B cell (primary cell): ENCODE results near the gene PKDREJ. TPM values are rescaled to one million over a fixed set of nuclear protein-coding genes. Genes with fewer than 3 reads are reported as not detected.

Experiments used
- ATAC-seq: fragments of 200-7000 bp; cut with Tn5 transposase; one replicate; pipeline ENCODE4 v1.10.0; 2021; ENCODE audit warnings: low read depth, mild to moderate bottlenecking, moderate number of reproducible peaks, moderate library complexity
- CTCF ChIA-PET: fragments of 350-600 bp; sonication (Branson Sonifier 250); formaldehyde crosslinking; loops from one replicate; lab custom pipeline; 2021; ENCODE audit warnings: antibody characterized with exemption, inconsistent platforms; lab: Charles Lee
- POLR2A ChIA-PET: fragments of 350-600 bp; sonication (Branson Sonifier 250); formaldehyde crosslinking; loops from one replicate; lab custom pipeline; 2021; ENCODE audit warnings: antibody characterized with exemption; lab: Charles Lee
- DNase-seq: peaks from one replicate; pipeline ENCODE4 v3.0.0; 2013
- H2AFZ ChIP-seq: 2 replicates; pipeline ENCODE4 v1.6.1; 2012; ENCODE audit warnings: mild to moderate bottlenecking, low read depth, low read length; ENCODE audit not compliant: insufficient read depth, poor library complexity, severe bottlenecking
- H3K27ac ChIP-seq, 2 donors: 1 replicate in 1 of 2; 2 replicates in 1 of 2; pipeline ENCODE4 v1.5.1; 2012 to 2013; ENCODE audit warnings: low read length in 2 of 2, mild to moderate bottlenecking in 2 of 2, moderate library complexity in 1 of 2
- H3K27me3 ChIP-seq, 4 experiments: fragments of 200-600 bp in 1 of 4; sonication (generic) in 1 of 4; replicated peaks in 1 of 4; 1 replicate in 2 of 4; 2 replicates in 2 of 4; pipeline versions ENCODE4 v1.6.1 to v1.7.0; 2013 to 2016; ENCODE audit warnings: low read length in 3 of 4, mild to moderate bottlenecking in 2 of 4, mixed read lengths in 1 of 4, moderate library complexity in 1 of 4; ENCODE audit not compliant: insufficient read depth in 4 of 4, control insufficient read depth in 3 of 4; ENCODE audit errors: control extremely low read depth in 1 of 4
- H3K36me3 ChIP-seq, 2 experiments: replicated peaks in 1 of 2; 1 replicate in 1 of 2; 2 replicates in 1 of 2; pipeline versions ENCODE4 v1.6.1 to v1.7.1; 2013; ENCODE audit warnings: low read length in 1 of 2; ENCODE audit not compliant: insufficient read depth in 2 of 2, control insufficient read depth in 1 of 2; ENCODE audit errors: control extremely low read depth in 1 of 2, extremely low read depth in 1 of 2
- H3K4me1 ChIP-seq, 2 donors: fragments of 200-600 bp in 1 of 2; sonication (generic) in 1 of 2; 1 replicate in 1 of 2; 2 replicates in 1 of 2; pipeline versions ENCODE4 v1.5.1 to v1.6.1; 2013 to 2017; ENCODE audit warnings: low read length in 2 of 2; ENCODE audit not compliant: control insufficient read depth in 2 of 2, insufficient read depth in 2 of 2
- H3K4me2 ChIP-seq: replicated peaks from 2 replicates; pipeline ENCODE3; 2012; ENCODE audit warnings: mild to moderate bottlenecking, low read depth, low read length; ENCODE audit not compliant: poor library complexity, severe bottlenecking
- H3K4me3 ChIP-seq, 5 experiments: fragments of 200-600 bp in 1 of 5; sonication (generic) in 1 of 5; 1 replicate in 3 of 5; 2 replicates in 2 of 5; pipeline versions ENCODE4 v1.5.1 to v1.7.0; 2011 to 2016; ENCODE audit warnings: low read length in 4 of 5, mild to moderate bottlenecking in 4 of 5, low read depth in 2 of 5, control low read depth in 1 of 5, moderate library complexity in 1 of 5; ENCODE audit not compliant: insufficient read depth in 1 of 5; ENCODE audit errors: control extremely low read depth in 1 of 5, extremely low read depth in 1 of 5
- H3K79me2 ChIP-seq: fragments of 200-600 bp; sonication (generic); one replicate; pipeline ENCODE4 v1.6.0; 2016; ENCODE audit warnings: low read length; ENCODE audit not compliant: control insufficient read depth, insufficient read depth
- H3K9ac ChIP-seq: fragments of 200-600 bp; sonication (generic); 2 replicates; pipeline ENCODE4 v1.6.1; 2017; ENCODE audit warnings: mild to moderate bottlenecking, low read length, moderate library complexity
- H3K9me3 ChIP-seq, 3 donors: one replicate each; pipeline versions ENCODE4 v1.6.1 to v1.7.1; 2013; ENCODE audit warnings: low read length in 2 of 3; ENCODE audit not compliant: control insufficient read depth in 2 of 3, insufficient read depth in 1 of 3; ENCODE audit errors: control extremely low read depth in 1 of 3
- H4K20me1 ChIP-seq: 2 replicates; pipeline ENCODE4 v1.6.0; 2012; ENCODE audit warnings: mild to moderate bottlenecking, low read length; ENCODE audit not compliant: insufficient read depth, control insufficient read depth, poor library complexity, severe bottlenecking
- H3K27ac Mint-ChIP-seq: one replicate; pipeline ENCODE4 v1.8.0; 2021; ENCODE audit warnings: mixed read lengths
- H3K27me3 Mint-ChIP-seq: one replicate; pipeline ENCODE4 v1.8.0; 2021; ENCODE audit warnings: mixed read lengths
- H3K4me1 Mint-ChIP-seq: one replicate; pipeline ENCODE4 v1.8.0; 2021; ENCODE audit warnings: mixed read lengths
- H3K4me3 Mint-ChIP-seq: one replicate; pipeline ENCODE4 v1.8.0; 2021; ENCODE audit warnings: mixed read lengths
- H3K9me3 Mint-ChIP-seq: one replicate; pipeline ENCODE4 v1.8.0; 2022; ENCODE audit warnings: mixed read lengths; ENCODE audit not compliant: insufficient read depth
- CTCF ChIP-seq: fragments of 200-600 bp; IDR thresholded peaks from one replicate; pipeline ENCODE4 v1.8.0; 2022; ENCODE audit warnings: antibody characterized with exemption, mild to moderate bottlenecking
- EZH2 ChIP-seq: IDR thresholded peaks from 2 replicates; pipeline ENCODE4 v1.6.1; 2012; ENCODE audit warnings: borderline replicate concordance, low read depth, mild to moderate bottlenecking, moderate library complexity, low read length; ENCODE audit not compliant: insufficient read depth, poor library complexity, severe bottlenecking
- WGBS: methylation state at CpG from one replicate; pipeline ENCODE4 v1.1.5; 2013; ENCODE audit warnings: missing lambda C conversion rate; ENCODE audit not compliant: insufficient coverage; 5-methylcytosine and 5-hydroxymethylcytosine counted together
- intact Hi-C: fragments of 100-400 bp; cut with micrococcal nuclease; formaldehyde crosslinking; loops from one replicate; pipeline ENCODE4 v1.10.0; 2022
- polyA plus RNA-seq: library from polyadenylated mRNA; depleted of rRNA; stranded (reverse); fragments of >200 nt; gene quantifications from 2 replicates; pipeline ENCODE4 v1.2.3, GENCODE V29; 2012
- total RNA-seq, 2 donors: library from RNA; stranded (reverse); fragments of 120-200 nt in 1 of 2; gene quantifications; 1 replicate in 1 of 2; 2 replicates in 1 of 2; pipeline versions ENCODE4 v1.2.3 to v1.2.4, GENCODE V29; 2013 to 2022

Gene PKDREJ
- total and polyA plus RNA-seq, 2 donors (not counting 1 experiment from before 2014, with no cell fraction given): not detected

GRCh38 chr22:46214616-46215015 is 48.5 kb downstream of the PKDREJ start:
- no peak overlapping the region for H3K4me3 ChIP-seq
- no peaks in the 10 kb centered on the region for H3K4me1 ChIP-seq
- ATAC-seq (no peak), DNase-seq (no peak)
- peaks cover 8% of the 10 kb centered on the region for H3K79me2 ChIP-seq
- Mint-ChIP-seq H3K4me3 (no peak overlapping the region), H3K27ac (no peak overlapping the region), H3K9me3 (no peaks in the 10 kb centered on the region), H3K4me1 (peaks cover 3% of the 10 kb centered on the region), H3K27me3 (no peaks in the 10 kb centered on the region)
- peaks cover 0 to 4% (median under 1%) of the 10 kb centered on the region in 3 donors for H3K9me3 ChIP-seq
- H2AFZ ChIP-seq: no peak overlapping the region
- POLR2A ChIA-PET: no interaction called here
- CTCF ChIA-PET: no interaction called here
- TF ChIP-seq EZH2 (no peak), CTCF (no peak)
- WGBS: 97% methylated on average over 28 of the region's 28 CpGs
- H3K9ac ChIP-seq: no peak overlapping the region
- intact Hi-C loops: no loop called here
- no peak overlapping the region for H3K27ac ChIP-seq
- no peaks in the 10 kb centered on the region for H3K27me3 ChIP-seq
- H3K36me3 ChIP-seq: peaks cover 4 to 20% of the 10 kb centered on the region in 2 experiments
- H4K20me1 ChIP-seq: no peaks in the 10 kb centered on the region
- H3K4me2 ChIP-seq: no peak overlapping the region

GRCh38 chr22:46214149-46214548 is 49.0 kb downstream of the PKDREJ start:
- no peak overlapping the region for H3K27ac ChIP-seq
- H3K9me3 ChIP-seq: peaks cover 0 to 6% (median 5%) of the 10 kb centered on the region in 3 donors
- H3K79me2 ChIP-seq: peaks cover 8% of the 10 kb centered on the region
- POLR2A ChIA-PET: no interaction called here
- no peak for DNase-seq
- H3K4me1 ChIP-seq: no peaks in the 10 kb centered on the region
- CTCF ChIA-PET: no interaction called here
- H3K36me3 ChIP-seq: peaks cover 4 to 20% of the 10 kb centered on the region in 2 experiments
- H3K4me2 ChIP-seq: no peak overlapping the region
- no peak for ATAC-seq
- no peaks in the 10 kb centered on the region for H3K27me3 ChIP-seq
- Mint-ChIP-seq H3K4me3 (no peak overlapping the region), H3K27me3 (no peaks in the 10 kb centered on the region), H3K4me1 (no peaks in the 10 kb centered on the region), H3K27ac (no peak overlapping the region), H3K9me3 (peaks cover 4% of the 10 kb centered on the region)
- TF ChIP-seq EZH2: no peak
- TF ChIP-seq CTCF: no peak
- H4K20me1 ChIP-seq: no peaks in the 10 kb centered on the region
- intact Hi-C loops: no loop called here
- H2AFZ ChIP-seq: no peak overlapping the region
- H3K4me3 ChIP-seq: no peak overlapping the region
- no peak overlapping the region for H3K9ac ChIP-seq
- WGBS: 98% methylated on average over 29 of the region's 29 CpGs
